GM18526 (cell line): Measurements from ENCODE around the gene NCAPH2.

Experiments used
- POLR2A ChIP-seq: IDR thresholded peaks from 3 replicates; pipeline ENCODE4 v1.6.1; 2011; ENCODE audit not compliant: insufficient read length; ENCODE audit errors: extremely low read depth

The NCAPH2 gene

GRCh38 chr22:50502096-50502495 lies 5.9 kb upstream of the NCAPH2 start:
- no peak for TF ChIP-seq POLR2A

- no peak for TF ChIP-seq POLR2A
Observed at GRCh38 chr22:50502628-50503474, 5.2 kb upstream of the NCAPH2 start.

- no peak for TF ChIP-seq POLR2A
Observed at GRCh38 chr22:50503475-50504145, 4.4 kb upstream of the NCAPH2 start.

GRCh38 chr22:50504369-50505211 lies 3.4 kb upstream of the NCAPH2 start:
- TF ChIP-seq POLR2A, result no peak

- no peak for TF ChIP-seq POLR2A
Observed at GRCh38 chr22:50505276-50505775, 2.7 kb upstream of the NCAPH2 start.

- no peak for TF ChIP-seq POLR2A
Observed at GRCh38 chr22:50505776-50506610, 2.0 kb upstream of the NCAPH2 start.

GRCh38 chr22:50506611-50507420 lies 1.2 kb upstream of the NCAPH2 start:
- TF ChIP-seq POLR2A, result no peak

GRCh38 chr22:50507421-50507990 lies 518 bp upstream of the NCAPH2 start, which contains the start of gene LMF2:
Gene LMF2 (minus strand): TSS chr22:50507702. CDS start chr22:50507675, 27 bp downstream.
- TF ChIP-seq POLR2A, result peak; percentile 76

GRCh38 chr22:50508897-50509296 lies 873 bp downstream of the NCAPH2 start:
- no peak for TF ChIP-seq POLR2A

- TF ChIP-seq POLR2A, result no peak
Observed at GRCh38 chr22:50513175-50513574, 5.2 kb downstream of the NCAPH2 start.

GRCh38 chr22:50516068-50516467 lies 8.0 kb downstream of the NCAPH2 start:
- TF ChIP-seq POLR2A, result no peak

- no peak for TF ChIP-seq POLR2A
Observed at GRCh38 chr22:50516891-50517290, 8.9 kb downstream of the NCAPH2 start.
